ENCODE data around the gene KDELR3.

Gene KDELR3

DNA sequence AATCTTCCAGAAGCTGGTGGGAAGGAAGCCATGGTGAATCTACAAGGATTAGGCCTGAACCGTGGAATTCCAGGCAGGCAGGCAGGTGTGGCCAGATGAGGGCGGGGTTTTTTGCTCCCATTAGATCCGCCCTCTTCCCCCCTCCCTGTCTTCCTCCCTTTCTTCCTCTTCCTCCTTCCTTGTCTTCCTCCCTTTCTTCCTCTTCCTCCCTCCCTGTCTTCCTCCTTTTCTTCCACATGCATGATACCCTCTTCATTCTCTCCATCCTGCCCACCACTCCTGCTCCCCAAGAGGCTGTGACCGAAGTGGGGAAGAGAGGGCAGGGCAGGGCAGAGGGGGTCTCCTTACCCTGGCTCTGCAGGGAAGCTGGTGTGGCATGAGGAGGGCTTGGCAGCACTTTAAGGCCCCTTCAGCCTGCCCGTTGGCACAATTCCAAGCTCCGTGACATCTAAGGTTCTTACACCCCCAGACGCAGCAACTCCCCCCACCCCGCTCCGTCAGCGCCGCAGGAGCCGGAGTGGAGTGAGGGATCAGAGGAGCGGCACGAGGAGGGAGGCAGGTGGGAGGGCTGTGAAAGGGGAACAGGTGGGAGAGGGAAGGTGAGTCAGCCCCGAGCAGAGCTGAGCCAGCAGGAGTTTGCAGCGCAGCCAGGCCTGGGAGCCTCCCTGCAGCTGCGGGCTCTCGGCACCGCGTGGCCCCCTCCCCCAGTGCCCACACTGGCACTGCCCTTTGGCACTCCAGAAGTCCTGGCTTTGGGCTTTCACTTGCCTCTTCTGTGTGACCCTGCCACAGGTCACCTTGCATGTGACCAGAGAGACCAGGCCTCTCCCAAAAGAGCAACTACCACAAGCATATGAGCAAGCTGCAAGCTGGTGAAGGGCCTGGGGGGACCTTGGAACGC is 45.0 kb upstream of the KDELR3 start:
- TF ChIP-seq, protein P1, sequence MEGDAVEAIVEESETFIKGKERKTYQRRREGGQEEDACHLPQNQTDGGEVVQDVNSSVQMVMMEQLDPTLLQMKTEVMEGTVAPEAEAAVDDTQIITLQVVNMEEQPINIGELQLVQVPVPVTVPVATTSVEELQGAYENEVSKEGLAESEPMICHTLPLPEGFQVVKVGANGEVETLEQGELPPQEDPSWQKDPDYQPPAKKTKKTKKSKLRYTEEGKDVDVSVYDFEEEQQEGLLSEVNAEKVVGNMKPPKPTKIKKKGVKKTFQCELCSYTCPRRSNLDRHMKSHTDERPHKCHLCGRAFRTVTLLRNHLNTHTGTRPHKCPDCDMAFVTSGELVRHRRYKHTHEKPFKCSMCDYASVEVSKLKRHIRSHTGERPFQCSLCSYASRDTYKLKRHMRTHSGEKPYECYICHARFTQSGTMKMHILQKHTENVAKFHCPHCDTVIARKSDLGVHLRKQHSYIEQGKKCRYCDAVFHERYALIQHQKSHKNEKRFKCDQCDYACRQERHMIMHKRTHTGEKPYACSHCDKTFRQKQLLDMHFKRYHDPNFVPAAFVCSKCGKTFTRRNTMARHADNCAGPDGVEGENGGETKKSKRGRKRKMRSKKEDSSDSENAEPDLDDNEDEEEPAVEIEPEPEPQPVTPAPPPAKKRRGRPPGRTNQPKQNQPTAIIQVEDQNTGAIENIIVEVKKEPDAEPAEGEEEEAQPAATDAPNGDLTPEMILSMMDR (IDR thresholded peaks at IDR 0.05; ENCODE audit: poor library complexity, severe bottlenecking), result no peak
- no peak overlapping the region for H3K27ac ChIP-seq (ENCODE audit: poor library complexity, severe bottlenecking)
- H3K4me1 ChIP-seq (ENCODE audit: insufficient read depth, poor library complexity, severe bottlenecking), result no peaks in the 10 kb centered on the region
- no peak overlapping the region for H3K4me3 ChIP-seq (ENCODE audit: severe bottlenecking)
- ATAC-seq (ENCODE audit: low read depth) (no peak), DNase-seq (ENCODE audit: low spot score) (no peak)
- no peaks in the 10 kb centered on the region for H3K9me3 ChIP-seq (ENCODE audit: severe bottlenecking)
- no peaks in the 10 kb centered on the region for H3K36me3 ChIP-seq (ENCODE audit: low read depth)
- no peaks in the 10 kb centered on the region for H3K27me3 ChIP-seq (ENCODE audit: insufficient read depth, poor library complexity, severe bottlenecking)

DNA sequence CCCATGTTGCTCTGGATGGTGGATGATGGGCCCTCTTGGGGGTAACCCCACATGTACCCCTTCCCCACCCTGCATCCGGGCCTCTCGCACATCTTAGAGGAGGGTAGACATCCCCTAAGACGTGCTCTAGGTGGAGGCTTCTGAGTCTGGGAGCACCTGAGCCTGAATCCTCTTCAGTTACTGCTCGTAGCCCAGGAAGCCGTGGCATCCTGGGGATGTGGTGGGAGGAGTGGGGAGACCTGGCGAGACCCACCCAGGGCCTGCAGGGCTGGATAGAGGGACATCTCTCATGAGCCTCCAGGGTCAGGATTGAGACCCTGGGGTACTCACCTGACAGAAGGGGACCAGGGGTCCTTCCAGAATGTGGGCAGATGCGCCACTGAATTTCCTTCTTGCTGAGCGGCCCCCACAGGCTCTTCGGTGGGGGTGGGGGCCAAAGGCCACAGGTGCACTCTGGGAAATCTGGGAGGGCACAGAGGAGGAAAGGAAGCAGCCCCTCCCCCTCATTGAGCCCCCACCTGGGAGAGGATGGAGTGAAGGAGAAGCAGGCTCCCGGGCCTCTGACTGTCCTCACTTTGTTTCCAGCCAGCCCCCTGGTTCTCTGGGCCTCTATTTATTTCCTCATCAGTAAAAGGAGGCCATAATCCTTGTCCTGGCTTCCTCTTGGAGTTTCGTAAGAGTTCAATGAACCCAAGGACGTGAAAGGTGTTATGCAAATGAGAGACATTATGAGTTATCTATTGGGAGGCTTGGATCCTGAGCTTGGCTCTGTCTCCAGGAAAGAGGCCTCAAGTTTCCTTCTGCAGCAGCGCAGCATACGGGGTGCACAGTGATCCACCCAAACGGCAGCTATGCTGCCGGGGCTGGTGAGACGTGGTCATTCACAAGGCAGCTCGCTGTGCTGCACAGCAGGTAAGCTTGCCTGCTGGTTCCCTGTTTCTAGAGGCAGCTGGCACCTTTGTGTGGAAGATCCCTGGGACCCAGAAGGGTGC is 44.1 kb upstream of the KDELR3 start:
- H3K4me3 ChIP-seq (ENCODE audit: severe bottlenecking), result no peak overlapping the region
- H3K36me3 ChIP-seq (ENCODE audit: low read depth), result no peaks in the 10 kb centered on the region
- H3K4me1 ChIP-seq (ENCODE audit: insufficient read depth, poor library complexity, severe bottlenecking), result no peaks in the 10 kb centered on the region
- TF ChIP-seq, protein P1 (IDR thresholded peaks at IDR 0.05; ENCODE audit: poor library complexity, severe bottlenecking), result no peak
- DNase-seq (ENCODE audit: low spot score) (no peak), ATAC-seq (ENCODE audit: low read depth) (no peak)
- H3K27ac ChIP-seq (ENCODE audit: poor library complexity, severe bottlenecking), result no peak overlapping the region
- H3K9me3 ChIP-seq (ENCODE audit: severe bottlenecking), result no peaks in the 10 kb centered on the region
- H3K27me3 ChIP-seq (ENCODE audit: insufficient read depth, poor library complexity, severe bottlenecking), result no peaks in the 10 kb centered on the region

DNA sequence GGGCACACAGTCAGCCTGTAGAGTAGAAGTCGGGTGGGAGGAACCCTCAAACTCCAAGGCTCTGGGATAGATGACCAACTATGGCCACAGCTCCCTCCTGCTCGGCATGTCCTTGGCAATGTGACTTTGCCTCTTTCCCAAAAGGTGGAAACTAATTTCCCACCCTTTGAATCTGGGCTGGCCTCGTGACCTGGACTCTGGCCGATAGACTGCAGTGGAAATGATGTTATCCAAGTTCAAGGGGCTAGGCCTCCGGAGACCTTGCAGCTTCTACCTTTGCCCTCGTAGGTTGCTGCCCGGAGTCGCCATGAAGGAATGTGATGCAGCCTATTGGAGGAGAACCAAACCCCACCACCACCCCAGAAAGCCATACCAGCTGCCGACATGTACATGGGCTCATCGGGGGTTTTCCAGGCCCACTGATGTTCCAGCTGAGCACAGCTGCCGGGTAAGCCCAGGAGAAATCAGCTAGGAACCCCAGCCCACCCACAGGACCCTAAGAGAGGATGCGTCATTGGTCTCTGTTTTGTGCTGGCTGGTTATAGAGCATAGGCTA is 43.3 kb upstream of the KDELR3 start:
- H3K4me1 ChIP-seq (ENCODE audit: insufficient read depth, poor library complexity, severe bottlenecking), result no peaks in the 10 kb centered on the region
- no peak overlapping the region for H3K4me3 ChIP-seq (ENCODE audit: severe bottlenecking)
- TF ChIP-seq, protein P1 (IDR thresholded peaks at IDR 0.05; ENCODE audit: poor library complexity, severe bottlenecking), result no peak
- no peaks in the 10 kb centered on the region for H3K36me3 ChIP-seq (ENCODE audit: low read depth)
- H3K27me3 ChIP-seq (ENCODE audit: insufficient read depth, poor library complexity, severe bottlenecking), result no peaks in the 10 kb centered on the region
- DNase-seq (ENCODE audit: low spot score), result no peak
- H3K27ac ChIP-seq (ENCODE audit: poor library complexity, severe bottlenecking), result no peak overlapping the region
- no peaks in the 10 kb centered on the region for H3K9me3 ChIP-seq (ENCODE audit: severe bottlenecking)
- ATAC-seq (ENCODE audit: low read depth), result no peak

DNA sequence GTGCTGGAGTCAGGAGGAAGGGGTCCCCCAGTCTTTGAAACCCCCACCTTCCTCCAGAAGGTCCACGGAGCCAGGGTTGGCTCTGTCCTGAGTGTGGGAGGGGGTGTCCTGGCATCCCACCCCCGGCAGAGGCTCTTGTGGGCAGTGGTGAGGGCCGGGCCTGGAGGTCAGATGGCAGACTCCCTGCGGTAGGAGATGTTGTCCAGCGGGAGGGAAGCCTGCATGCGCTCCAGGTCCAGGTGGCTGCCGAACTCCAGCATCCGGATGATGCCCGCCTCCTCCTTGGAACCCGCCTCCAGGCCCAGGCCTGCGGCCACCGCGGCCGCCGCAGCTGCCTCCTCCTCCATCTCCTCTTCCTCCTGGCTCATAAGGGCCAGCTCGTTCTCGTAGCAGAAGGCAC is 41.3 kb upstream of the KDELR3 start:
- H3K4me1 ChIP-seq (ENCODE audit: insufficient read depth, poor library complexity, severe bottlenecking), result no peaks in the 10 kb centered on the region
- H3K4me3 ChIP-seq (ENCODE audit: severe bottlenecking), result no peak overlapping the region
- TF ChIP-seq, protein P1 (IDR thresholded peaks at IDR 0.05; ENCODE audit: poor library complexity, severe bottlenecking), result no peak
- DNase-seq (ENCODE audit: low spot score), result no peak
- H3K27ac ChIP-seq (ENCODE audit: poor library complexity, severe bottlenecking), result no peak overlapping the region
- no peaks in the 10 kb centered on the region for H3K9me3 ChIP-seq (ENCODE audit: severe bottlenecking)
- H3K27me3 ChIP-seq (ENCODE audit: insufficient read depth, poor library complexity, severe bottlenecking), result no peaks in the 10 kb centered on the region
- ATAC-seq (ENCODE audit: low read depth), result no peak
- no peaks in the 10 kb centered on the region for H3K36me3 ChIP-seq (ENCODE audit: low read depth)
